IPS-20b (cell line): ENCODE data around the gene ZKSCAN4.
A peak's percentile ranks its signal among the peaks of the same experiment; 100 is the strongest.

Source experiments
- H3K27ac ChIP-seq: one replicate; pipeline ENCODE4 v1.5.1; 2013; ENCODE audit warnings: low read length
- H3K27me3 ChIP-seq: 2 replicates; pipeline ENCODE4 v1.6.1; 2013; ENCODE audit warnings: mild to moderate bottlenecking, low read length, inconsistent platforms; ENCODE audit not compliant: insufficient read depth
- H3K36me3 ChIP-seq: 2 replicates; pipeline ENCODE4 v1.6.1; 2013; ENCODE audit warnings: low read depth, mild to moderate bottlenecking, inconsistent platforms, low read length, moderate library complexity; ENCODE audit not compliant: insufficient read depth
- H3K4me1 ChIP-seq: 2 replicates; pipeline ENCODE4 v1.6.1; 2013; ENCODE audit warnings: mild to moderate bottlenecking, control low read depth, inconsistent platforms, low read length, moderate library complexity; ENCODE audit not compliant: insufficient read depth
- H3K4me3 ChIP-seq: 2 replicates; pipeline ENCODE4 v1.5.1; 2013; ENCODE audit warnings: mild to moderate bottlenecking, low read length, inconsistent platforms
- H3K9ac ChIP-seq: 2 replicates; pipeline ENCODE4 v1.6.1; 2013; ENCODE audit warnings: low read depth, mild to moderate bottlenecking, inconsistent platforms, low read length, moderate library complexity
- H3K9me3 ChIP-seq: 2 replicates; pipeline ENCODE4 v1.6.1; 2013; ENCODE audit warnings: mild to moderate bottlenecking, low read depth, low read length, inconsistent platforms; ENCODE audit not compliant: insufficient read depth

ZKSCAN4 gene

GRCh38 chr6:28243946-28244345 lies 8.1 kb downstream of the ZKSCAN4 start:
- H3K4me1 ChIP-seq = no peaks in the 10 kb centered on the region
- no peak overlapping the region for H3K27ac ChIP-seq
- H3K9ac ChIP-seq = no peak overlapping the region
- H3K4me3 ChIP-seq = no peak overlapping the region
- H3K9me3 ChIP-seq = no peaks in the 10 kb centered on the region
- no peaks in the 10 kb centered on the region for H3K27me3 ChIP-seq
- H3K36me3 ChIP-seq = peaks cover 45% of the 10 kb centered on the region

- no peak overlapping the region for H3K27ac ChIP-seq
- H3K9me3 ChIP-seq = no peaks in the 10 kb centered on the region
- H3K9ac ChIP-seq = no peak overlapping the region
- no peaks in the 10 kb centered on the region for H3K27me3 ChIP-seq
- no peak overlapping the region for H3K4me3 ChIP-seq
- H3K4me1 ChIP-seq = no peaks in the 10 kb centered on the region
- peaks cover 16% of the 10 kb centered on the region; the same call in 1 of the 2 replicates for H3K36me3 ChIP-seq
Measured at GRCh38 chr6:28240471-28240870, 11.6 kb downstream of the ZKSCAN4 start.

- no peak overlapping the region for H3K9ac ChIP-seq
- H3K27me3 ChIP-seq = no peaks in the 10 kb centered on the region
- no peaks in the 10 kb centered on the region for H3K9me3 ChIP-seq
- no peak overlapping the region for H3K4me3 ChIP-seq
- H3K4me1 ChIP-seq = no peaks in the 10 kb centered on the region
- no peak overlapping the region for H3K27ac ChIP-seq
- H3K36me3 ChIP-seq = peaks cover 15% of the 10 kb centered on the region
Measured at GRCh38 chr6:28239636-28240035, 12.4 kb downstream of the ZKSCAN4 start.

GRCh38 chr6:28235912-28236452 lies 16.1 kb downstream of the ZKSCAN4 start:
- Histone ChIP-seq H3K36me3 (peaks cover 44% of the 10 kb centered on the region), H3K9me3 (no peaks in the 10 kb centered on the region), H3K4me3 (no peak overlapping the region), H3K9ac (no peak overlapping the region), H3K4me1 (no peaks in the 10 kb centered on the region), H3K27me3 (no peaks in the 10 kb centered on the region), H3K27ac (no peak overlapping the region)

GRCh38 chr6:28232785-28233184 lies 19.3 kb downstream of the ZKSCAN4 start:
- Histone ChIP-seq H3K9ac (no peak overlapping the region), H3K4me3 (no peak overlapping the region), H3K36me3 (peaks cover 74% of the 10 kb centered on the region), H3K9me3 (no peaks in the 10 kb centered on the region), H3K4me1 (no peaks in the 10 kb centered on the region), H3K27ac (no peak overlapping the region), H3K27me3 (no peaks in the 10 kb centered on the region)

GRCh38 chr6:28226460-28226859 lies 25.6 kb downstream of the ZKSCAN4 start:
- Histone ChIP-seq H3K9me3 (no peaks in the 10 kb centered on the region), H3K4me1 (no peaks in the 10 kb centered on the region), H3K27me3 (peaks cover 33% of the 10 kb centered on the region), H3K9ac (peak overlapping the region; percentile 88; the same call in 1 of the 2 replicates), H3K27ac (no peak overlapping the region), H3K4me3 (peak overlapping the region; percentile 96), H3K36me3 (peaks cover 45% of the 10 kb centered on the region)

- H3K27me3 ChIP-seq = peaks cover 45% of the 10 kb centered on the region
- H3K4me1 ChIP-seq = no peaks in the 10 kb centered on the region
- no peak within 1 kb of the TSS for H3K27ac ChIP-seq
- H3K9ac ChIP-seq = peak within 1 kb of the TSS; percentile 88; the same call in 1 of the 2 replicates
- H3K9me3 ChIP-seq = no peaks in the 10 kb centered on the region
- peaks cover 33% of the 10 kb centered on the region for H3K36me3 ChIP-seq
- peak within 1 kb of the TSS; percentile 96 for H3K4me3 ChIP-seq
Measured at GRCh38 chr6:28225056-28225834, 26.8 kb downstream of the ZKSCAN4 start, which contains the start of gene ZSCAN9. TSS of gene ZSCAN9 (plus strand) at chr6:28225275. CDS start at chr6:28227085, 1,810 bp downstream.

GRCh38 chr6:28224131-28225055 lies 27.7 kb downstream of the ZKSCAN4 start:
- H3K36me3 ChIP-seq = peaks cover 26% of the 10 kb centered on the region
- no peaks in the 10 kb centered on the region for H3K9me3 ChIP-seq
- no peaks in the 10 kb centered on the region for H3K4me1 ChIP-seq
- peaks cover 54% of the 10 kb centered on the region for H3K27me3 ChIP-seq
- H3K27ac ChIP-seq = no peak overlapping the region
- peak overlapping the region; percentile 88; the same call in 1 of the 2 replicates for H3K9ac ChIP-seq
- peak overlapping the region; percentile 96 for H3K4me3 ChIP-seq

GRCh38 chr6:28220257-28221133 lies 31.6 kb downstream of the ZKSCAN4 start:
- peaks cover 3% of the 10 kb centered on the region; the same call in 1 of the 2 replicates for H3K4me1 ChIP-seq
- H3K27me3 ChIP-seq = peaks cover 89% of the 10 kb centered on the region
- no peak overlapping the region for H3K4me3 ChIP-seq
- no peak overlapping the region for H3K9ac ChIP-seq
- H3K27ac ChIP-seq = no peak overlapping the region
- H3K36me3 ChIP-seq = no peaks in the 10 kb centered on the region
- H3K9me3 ChIP-seq = no peaks in the 10 kb centered on the region

- Histone ChIP-seq H3K27ac (no peak overlapping the region), H3K9ac (peak overlapping the region; percentile 56; the same call in 1 of the 2 replicates), H3K4me3 (peak overlapping the region; percentile 77), H3K27me3 (peaks cover 93% of the 10 kb centered on the region), H3K4me1 (peaks cover 3% of the 10 kb centered on the region; the same call in 1 of the 2 replicates), H3K9me3 (no peaks in the 10 kb centered on the region), H3K36me3 (no peaks in the 10 kb centered on the region)
Measured at GRCh38 chr6:28218312-28219248, 33.5 kb downstream of the ZKSCAN4 start.
